H9 (cell line): ENCODE measurements around the gene PLS3. TPM values are rescaled to one million over a fixed set of nuclear protein-coding genes. Genes with fewer than 3 reads are reported as not detected.

Experiments
- DNase-seq: peaks from one replicate; pipeline ENCODE4 v3.0.0-alpha.2; 2017
- H2AFZ ChIP-seq: one replicate; pipeline ENCODE4 v1.6.1; 2013; ENCODE audit warnings: mild to moderate bottlenecking, low read length, control low read depth, moderate library complexity
- H2AK5ac ChIP-seq: 2 replicates; pipeline ENCODE4 v1.6.1; 2013; ENCODE audit warnings: low read length, control low read depth, mixed read lengths; ENCODE audit not compliant: insufficient read length
- H2BK120ac ChIP-seq: one replicate; pipeline ENCODE4 v1.6.1; 2013; ENCODE audit warnings: low read depth, mild to moderate bottlenecking, low read length, control low read depth, inconsistent platforms; ENCODE audit not compliant: poor library complexity, severe bottlenecking
- H2BK12ac ChIP-seq: 2 replicates; pipeline ENCODE4 v1.6.1; 2013; ENCODE audit warnings: low read length, control low read depth, mixed read lengths, low read depth; ENCODE audit not compliant: insufficient read length
- H2BK15ac ChIP-seq: 2 replicates; pipeline ENCODE4 v1.6.1; 2013; ENCODE audit warnings: low read depth, low read length, control low read depth
- H2BK20ac ChIP-seq: one replicate; pipeline ENCODE4 v1.6.1; 2013; ENCODE audit warnings: low read depth, mild to moderate bottlenecking, low read length, control low read depth, inconsistent platforms; ENCODE audit not compliant: poor library complexity, severe bottlenecking
- H2BK5ac ChIP-seq: 2 replicates; pipeline ENCODE4 v1.6.1; 2013; ENCODE audit warnings: low read length, control low read depth, mixed read lengths; ENCODE audit not compliant: insufficient read length
- H3K14ac ChIP-seq: 2 replicates; pipeline ENCODE4 v1.6.1; 2013; ENCODE audit warnings: low read length, control low read depth; ENCODE audit not compliant: insufficient read depth
- H3K18ac ChIP-seq: 2 replicates; pipeline ENCODE4 v1.6.1; 2013; ENCODE audit warnings: low read depth, mild to moderate bottlenecking, mixed read lengths, low read length, control low read depth; ENCODE audit not compliant: insufficient read length
- H3K23ac ChIP-seq: 2 replicates; pipeline ENCODE4 v1.6.1; 2013; ENCODE audit warnings: low read length, control low read depth, mixed read lengths, low read depth; ENCODE audit not compliant: insufficient read length
- H3K23me2 ChIP-seq: 2 replicates; pipeline ENCODE4 v1.6.1; 2013; ENCODE audit warnings: low read depth, mild to moderate bottlenecking, mixed read lengths, low read length, control low read depth; ENCODE audit not compliant: insufficient read length, poor library complexity, severe bottlenecking
- H3K27ac ChIP-seq: 2 replicates; pipeline ENCODE4 v1.5.1; 2013; ENCODE audit warnings: low read length, control low read depth, mixed read lengths, low read depth; ENCODE audit not compliant: insufficient read length
- H3K27me3 ChIP-seq: 2 replicates; pipeline ENCODE4 v1.6.1; 2013; ENCODE audit warnings: low read length, control low read depth, inconsistent platforms; ENCODE audit not compliant: insufficient read depth
- H3K4ac ChIP-seq: 2 replicates; pipeline ENCODE4 v1.6.1; 2013; ENCODE audit warnings: low read depth, mild to moderate bottlenecking, control low read depth, inconsistent platforms, low read length, moderate library complexity
- H3K4me1 ChIP-seq: 2 replicates; pipeline ENCODE4 v1.6.1; 2013; ENCODE audit warnings: low read length, control low read depth, inconsistent platforms; ENCODE audit not compliant: insufficient read depth
- H3K4me2 ChIP-seq: 2 replicates; pipeline ENCODE4 v1.6.1; 2013; ENCODE audit warnings: low read length, control low read depth, mixed read lengths; ENCODE audit not compliant: insufficient read length, insufficient read depth
- H3K56ac ChIP-seq: 2 replicates; pipeline ENCODE4 v1.6.1; 2013; ENCODE audit warnings: low read depth, mild to moderate bottlenecking, mixed read lengths, low read length, control low read depth; ENCODE audit not compliant: insufficient read length
- H3K79me1 ChIP-seq: 2 replicates; pipeline ENCODE4 v1.6.1; 2013; ENCODE audit warnings: low read depth, mild to moderate bottlenecking, moderate library complexity, low read length, control low read depth, inconsistent platforms; ENCODE audit not compliant: insufficient read depth, poor library complexity, severe bottlenecking
- H3K79me2 ChIP-seq: 2 replicates; pipeline ENCODE4 v1.6.1; 2013; ENCODE audit warnings: low read length, control low read depth, inconsistent platforms; ENCODE audit not compliant: insufficient read depth
- H3K9ac ChIP-seq: 2 replicates; pipeline ENCODE4 v1.6.1; 2013; ENCODE audit warnings: low read length, control low read depth, mixed read lengths; ENCODE audit not compliant: insufficient read length; ENCODE audit errors: extremely low read depth
- H3K9me3 ChIP-seq: one replicate; pipeline ENCODE4 v1.6.1; 2013; ENCODE audit warnings: low read depth, low read length, inconsistent platforms; ENCODE audit not compliant: control insufficient read depth
- H3T11ph ChIP-seq: one replicate; pipeline ENCODE4 v1.6.1; 2013; ENCODE audit warnings: mild to moderate bottlenecking, low read length, control low read depth, inconsistent platforms
- H4K20me1 ChIP-seq: one replicate; pipeline ENCODE4 v1.6.1; 2013; ENCODE audit not compliant: control insufficient read depth, insufficient read length, insufficient read depth
- H4K5ac ChIP-seq: 2 replicates; pipeline ENCODE4 v1.6.1; 2013; ENCODE audit warnings: low read depth, mild to moderate bottlenecking, mixed read lengths, low read length, control low read depth; ENCODE audit not compliant: insufficient read length
- H4K8ac ChIP-seq: replicated peaks from 2 replicates; pipeline ENCODE4 v1.6.1; 2013; ENCODE audit warnings: low read length, control low read depth, mixed read lengths, low read depth; ENCODE audit not compliant: insufficient read length
- H4K91ac ChIP-seq: 2 replicates; pipeline ENCODE4 v1.6.1; 2013; ENCODE audit warnings: low read depth, mild to moderate bottlenecking, moderate library complexity, mixed read lengths, low read length, control low read depth; ENCODE audit not compliant: insufficient read length
- H3K27ac Mint-ChIP-seq, 3 experiments: 2 replicates in 2 of 3; 3 replicates in 1 of 3; pipeline ENCODE4 v1.8.0; 2020 to 2021; ENCODE audit warnings: mixed read lengths in 3 of 3, mild to moderate bottlenecking in 1 of 3, moderate library complexity in 1 of 3
- H3K27me3 Mint-ChIP-seq: 2 replicates; pipeline ENCODE4 v1.8.0; 2021; ENCODE audit warnings: low read depth, mild to moderate bottlenecking, moderate library complexity, mixed read lengths
- H3K36me3 Mint-ChIP-seq, 3 experiments: 2 replicates in 2 of 3; 3 replicates in 1 of 3; pipeline ENCODE4 v1.8.0; 2020 to 2021; ENCODE audit warnings: low read depth in 3 of 3, mixed read lengths in 3 of 3; ENCODE audit not compliant: insufficient read depth in 1 of 3
- H3K4me1 Mint-ChIP-seq, 2 experiments: 2 replicates each; pipeline ENCODE4 v1.8.0; 2020; ENCODE audit warnings: mixed read lengths in 2 of 2
- H3K4me3 Mint-ChIP-seq, 2 experiments: 2 replicates in 1 of 2; 3 replicates in 1 of 2; pipeline ENCODE4 v1.8.0; 2020 to 2021; ENCODE audit warnings: mild to moderate bottlenecking in 2 of 2, mixed read lengths in 2 of 2, moderate library complexity in 1 of 2
- H3K9me3 Mint-ChIP-seq, 2 experiments: 2 replicates in 1 of 2; 3 replicates in 1 of 2; pipeline ENCODE4 v1.8.0; 2020; ENCODE audit warnings: mild to moderate bottlenecking in 2 of 2, mixed read lengths in 2 of 2, moderate library complexity in 1 of 2
- total RNA-seq: library from RNA; stranded (reverse); gene quantifications from 2 replicates; pipeline ENCODE4 v1.2.1, GENCODE V29; 2021
- TF ChIP-seq, protein P1 (sequence below): fragments of 200-600 bp; sonication (generic); conservative IDR thresholded peaks from 3 replicates; pipeline ENCODE4 v1.8.0; 2021; ENCODE audit warnings: antibody characterized with exemption, mild to moderate bottlenecking

The PLS3 gene
- total RNA-seq, 1 experiment from 2014 or later = 315 TPM

- Histone ChIP-seq H2BK15ac (no peak overlapping the region), H3K23me2 (no peaks in the 10 kb centered on the region), H3K27ac (no peak overlapping the region), H2AK5ac (no peak overlapping the region), H2BK120ac (no peak overlapping the region), H3K79me2 (no peaks in the 10 kb centered on the region), H3K9ac (no peak overlapping the region), H3K27me3 (no peaks in the 10 kb centered on the region), H3K79me1 (no peaks in the 10 kb centered on the region), H3K18ac (no peak overlapping the region), H3K4me2 (no peak overlapping the region), H2BK20ac (no peak overlapping the region), H2BK5ac (no peak overlapping the region), H4K8ac (no peak overlapping the region), H4K20me1 (no peaks in the 10 kb centered on the region), H4K91ac (no peak overlapping the region), H3K14ac (no peak overlapping the region), H2BK12ac (no peak overlapping the region), H4K5ac (no peak overlapping the region), H3K23ac (no peak overlapping the region), H3K4me1 (no peaks in the 10 kb centered on the region), H3K4ac (no peak overlapping the region), H2AFZ (no peak overlapping the region), H3K9me3 (no peaks in the 10 kb centered on the region), H3T11ph (no peak overlapping the region), H3K56ac (no peak overlapping the region)
- no peaks in the 10 kb centered on the region for H3K36me3 Mint-ChIP-seq
- no peak for DNase-seq
- no peaks in the 10 kb centered on the region; a peak in 1 of 5 replicates for H3K9me3 Mint-ChIP-seq
- no peak overlapping the region for H3K4me3 Mint-ChIP-seq
- no peak overlapping the region for H3K27ac Mint-ChIP-seq
- TF ChIP-seq, protein P1, sequence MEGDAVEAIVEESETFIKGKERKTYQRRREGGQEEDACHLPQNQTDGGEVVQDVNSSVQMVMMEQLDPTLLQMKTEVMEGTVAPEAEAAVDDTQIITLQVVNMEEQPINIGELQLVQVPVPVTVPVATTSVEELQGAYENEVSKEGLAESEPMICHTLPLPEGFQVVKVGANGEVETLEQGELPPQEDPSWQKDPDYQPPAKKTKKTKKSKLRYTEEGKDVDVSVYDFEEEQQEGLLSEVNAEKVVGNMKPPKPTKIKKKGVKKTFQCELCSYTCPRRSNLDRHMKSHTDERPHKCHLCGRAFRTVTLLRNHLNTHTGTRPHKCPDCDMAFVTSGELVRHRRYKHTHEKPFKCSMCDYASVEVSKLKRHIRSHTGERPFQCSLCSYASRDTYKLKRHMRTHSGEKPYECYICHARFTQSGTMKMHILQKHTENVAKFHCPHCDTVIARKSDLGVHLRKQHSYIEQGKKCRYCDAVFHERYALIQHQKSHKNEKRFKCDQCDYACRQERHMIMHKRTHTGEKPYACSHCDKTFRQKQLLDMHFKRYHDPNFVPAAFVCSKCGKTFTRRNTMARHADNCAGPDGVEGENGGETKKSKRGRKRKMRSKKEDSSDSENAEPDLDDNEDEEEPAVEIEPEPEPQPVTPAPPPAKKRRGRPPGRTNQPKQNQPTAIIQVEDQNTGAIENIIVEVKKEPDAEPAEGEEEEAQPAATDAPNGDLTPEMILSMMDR = no peak
- no peaks in the 10 kb centered on the region for H3K27me3 Mint-ChIP-seq
- peaks cover 9 to 18% of the 10 kb centered on the region in 2 experiments for H3K4me1 Mint-ChIP-seq
These were observed 25.6 kb upstream of the PLS3 start for GRCh38 chrX:115535421-115535820.
